HEK293T (cell line): Measurements from ENCODE around the gene FOXRED2.
"Not testable (repeated sequence)": the region's sequence is repeated elsewhere in the genome, so short reads cannot be mapped to it uniquely, and the experiment has no call there.

ENCODE experiments used
- BHLHE40 ChIP-seq: fragments of 450-650 bp; IDR thresholded peaks from 2 replicates; pipeline ENCODE4 v1.6.1; 2016; ENCODE audit warnings: mild to moderate bottlenecking, moderate library complexity, borderline replicate concordance
- ELF4 ChIP-seq: fragments of 450-650 bp; IDR thresholded peaks from 2 replicates; pipeline ENCODE4 v1.6.1; 2017; ENCODE audit warnings: antibody characterized with exemption
- FOXM1 ChIP-seq: fragments of 450-650 bp; IDR thresholded peaks from 2 replicates; pipeline ENCODE4 v1.6.1; 2017; ENCODE audit warnings: mild to moderate bottlenecking, borderline replicate concordance
- SP1 ChIP-seq: fragments of 450-650 bp; IDR thresholded peaks from 2 replicates; pipeline ENCODE4 v1.6.1; 2017
- TARDBP ChIP-seq: fragments of 450-650 bp; IDR thresholded peaks from 2 replicates; pipeline ENCODE4 v1.6.1; 2016
- ZNF384 ChIP-seq: fragments of 450-650 bp; IDR thresholded peaks from 2 replicates; pipeline ENCODE4 v1.6.1; 2016

- not testable (repeated sequence) for TF ChIP-seq SP1, ZNF384, TARDBP, ELF4, FOXM1, BHLHE40
Measured at GRCh38 chr22:36519906-36520305, 13.1 kb upstream of the FOXRED2 start.
